ENCODE data around the gene VAMP1.

Gene VAMP1

GRCh38 chr12:6425590-6426531 is 44.6 kb downstream of the VAMP1 start:
- peak; percentile 69 for DNase-seq (ENCODE audit: low spot score)

- no peak for DNase-seq (ENCODE audit: low spot score)
Measured at GRCh38 chr12:6424866-6425265, 45.6 kb downstream of the VAMP1 start.

- DNase-seq (ENCODE audit: low spot score): no peak
Measured at GRCh38 chr12:6424008-6424347, 46.5 kb downstream of the VAMP1 start.

- peak; percentile 81 for DNase-seq (ENCODE audit: low spot score)
Measured at GRCh38 chr12:6423267-6424007, 47.0 kb downstream of the VAMP1 start.

GRCh38 chr12:6420364-6420763 is 50.1 kb downstream of the VAMP1 start:
- no peak for DNase-seq (ENCODE audit: low spot score)

- no peak for DNase-seq (ENCODE audit: low spot score)
Measured at GRCh38 chr12:6418796-6419195, 51.7 kb downstream of the VAMP1 start.

- DNase-seq (ENCODE audit: low spot score): no peak
Measured at GRCh38 chr12:6416596-6416995, 53.9 kb downstream of the VAMP1 start.
